ENCODE data around the gene PAPLN. TPM values are rescaled to one million over a fixed set of nuclear protein-coding genes. Genes with fewer than 3 reads are reported as not detected.

Gene PAPLN
- total and polyA plus RNA-seq, 2 experiments from 2014 or later, result 2.8 to 13.2 TPM

DNA sequence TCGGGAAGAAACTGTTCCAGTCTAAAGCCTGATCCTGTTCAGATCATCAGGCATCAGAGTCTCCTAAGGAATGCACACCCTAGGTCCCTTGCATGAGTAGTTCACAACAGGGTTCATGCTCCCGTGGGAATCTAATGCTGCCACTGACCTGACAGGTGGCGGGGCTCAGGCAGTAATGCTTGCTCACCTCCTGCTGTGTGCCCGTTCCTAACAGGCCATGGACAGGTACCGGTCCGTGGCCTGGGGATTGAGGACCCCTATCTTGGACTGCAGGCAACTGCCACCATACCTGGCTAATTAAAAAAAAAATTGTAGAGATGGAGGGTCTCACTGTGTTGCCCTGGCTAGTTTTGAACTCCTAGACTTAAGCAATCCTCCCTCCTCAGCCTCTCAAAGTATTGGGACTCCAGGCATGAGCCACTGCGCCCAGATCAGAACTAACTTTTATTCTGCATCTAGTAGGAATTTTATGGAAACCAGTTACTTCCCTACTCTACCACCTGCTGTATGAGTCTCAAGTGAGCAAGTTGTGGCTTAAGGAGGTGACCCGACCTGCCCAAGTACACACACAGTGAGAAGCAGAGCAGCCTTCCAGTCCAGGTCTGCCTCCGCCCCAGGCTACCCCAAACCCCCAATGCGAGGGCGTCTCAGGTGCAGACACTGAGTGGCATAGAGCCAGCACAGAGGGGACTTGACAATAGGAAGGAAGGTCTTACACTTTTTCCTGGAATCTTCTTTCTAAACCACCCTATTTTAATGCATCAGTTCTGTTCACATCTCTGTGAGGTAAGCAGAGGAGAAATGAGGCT lies 2.5 kb upstream of the PAPLN start:
- DNase-seq (ENCODE audit: low spot score) (no peak), ATAC-seq (peak; percentile 1; the same call in 1 of the 3 replicates)
- H3K9me3 Mint-ChIP-seq, result no peaks in the 10 kb centered on the region; the same call in 2 of the 3 replicates
- Histone ChIP-seq H3K36me3 (ENCODE audit: insufficient read depth) (no peaks in the 10 kb centered on the region), H3K4me3 (peak overlapping the region; percentile 69), H3K4me2 (peak overlapping the region; percentile 96), H3K27me3 (ENCODE audit: insufficient read depth) (peaks cover 43% of the 10 kb centered on the region), H3K9me2 (ENCODE audit: insufficient read depth) (no peaks in the 10 kb centered on the region), H3K4me1 (ENCODE audit: insufficient read depth) (peaks cover 63% of the 10 kb centered on the region), H3K27ac (ENCODE audit: low read depth) (peak overlapping the region; percentile 90), H4K20me1 (replicated peaks; ENCODE audit: insufficient read depth) (0 out of 2 replicates have a peak, but pooled peaks cover 3% of the 10 kb centered on the region), H3K79me2 (replicated peaks; ENCODE audit: insufficient read depth) (no peaks in the 10 kb centered on the region), H3F3A (replicated peaks; ENCODE audit: low read depth) (peaks cover 30% of the 10 kb centered on the region), H2AFZ (peak overlapping the region; percentile 79)
- H3K4me3 Mint-ChIP-seq, result peak overlapping the region; percentile 80
- H3K27ac Mint-ChIP-seq, result peak overlapping the region; percentile 93
- TF ChIP-seq, protein P1, sequence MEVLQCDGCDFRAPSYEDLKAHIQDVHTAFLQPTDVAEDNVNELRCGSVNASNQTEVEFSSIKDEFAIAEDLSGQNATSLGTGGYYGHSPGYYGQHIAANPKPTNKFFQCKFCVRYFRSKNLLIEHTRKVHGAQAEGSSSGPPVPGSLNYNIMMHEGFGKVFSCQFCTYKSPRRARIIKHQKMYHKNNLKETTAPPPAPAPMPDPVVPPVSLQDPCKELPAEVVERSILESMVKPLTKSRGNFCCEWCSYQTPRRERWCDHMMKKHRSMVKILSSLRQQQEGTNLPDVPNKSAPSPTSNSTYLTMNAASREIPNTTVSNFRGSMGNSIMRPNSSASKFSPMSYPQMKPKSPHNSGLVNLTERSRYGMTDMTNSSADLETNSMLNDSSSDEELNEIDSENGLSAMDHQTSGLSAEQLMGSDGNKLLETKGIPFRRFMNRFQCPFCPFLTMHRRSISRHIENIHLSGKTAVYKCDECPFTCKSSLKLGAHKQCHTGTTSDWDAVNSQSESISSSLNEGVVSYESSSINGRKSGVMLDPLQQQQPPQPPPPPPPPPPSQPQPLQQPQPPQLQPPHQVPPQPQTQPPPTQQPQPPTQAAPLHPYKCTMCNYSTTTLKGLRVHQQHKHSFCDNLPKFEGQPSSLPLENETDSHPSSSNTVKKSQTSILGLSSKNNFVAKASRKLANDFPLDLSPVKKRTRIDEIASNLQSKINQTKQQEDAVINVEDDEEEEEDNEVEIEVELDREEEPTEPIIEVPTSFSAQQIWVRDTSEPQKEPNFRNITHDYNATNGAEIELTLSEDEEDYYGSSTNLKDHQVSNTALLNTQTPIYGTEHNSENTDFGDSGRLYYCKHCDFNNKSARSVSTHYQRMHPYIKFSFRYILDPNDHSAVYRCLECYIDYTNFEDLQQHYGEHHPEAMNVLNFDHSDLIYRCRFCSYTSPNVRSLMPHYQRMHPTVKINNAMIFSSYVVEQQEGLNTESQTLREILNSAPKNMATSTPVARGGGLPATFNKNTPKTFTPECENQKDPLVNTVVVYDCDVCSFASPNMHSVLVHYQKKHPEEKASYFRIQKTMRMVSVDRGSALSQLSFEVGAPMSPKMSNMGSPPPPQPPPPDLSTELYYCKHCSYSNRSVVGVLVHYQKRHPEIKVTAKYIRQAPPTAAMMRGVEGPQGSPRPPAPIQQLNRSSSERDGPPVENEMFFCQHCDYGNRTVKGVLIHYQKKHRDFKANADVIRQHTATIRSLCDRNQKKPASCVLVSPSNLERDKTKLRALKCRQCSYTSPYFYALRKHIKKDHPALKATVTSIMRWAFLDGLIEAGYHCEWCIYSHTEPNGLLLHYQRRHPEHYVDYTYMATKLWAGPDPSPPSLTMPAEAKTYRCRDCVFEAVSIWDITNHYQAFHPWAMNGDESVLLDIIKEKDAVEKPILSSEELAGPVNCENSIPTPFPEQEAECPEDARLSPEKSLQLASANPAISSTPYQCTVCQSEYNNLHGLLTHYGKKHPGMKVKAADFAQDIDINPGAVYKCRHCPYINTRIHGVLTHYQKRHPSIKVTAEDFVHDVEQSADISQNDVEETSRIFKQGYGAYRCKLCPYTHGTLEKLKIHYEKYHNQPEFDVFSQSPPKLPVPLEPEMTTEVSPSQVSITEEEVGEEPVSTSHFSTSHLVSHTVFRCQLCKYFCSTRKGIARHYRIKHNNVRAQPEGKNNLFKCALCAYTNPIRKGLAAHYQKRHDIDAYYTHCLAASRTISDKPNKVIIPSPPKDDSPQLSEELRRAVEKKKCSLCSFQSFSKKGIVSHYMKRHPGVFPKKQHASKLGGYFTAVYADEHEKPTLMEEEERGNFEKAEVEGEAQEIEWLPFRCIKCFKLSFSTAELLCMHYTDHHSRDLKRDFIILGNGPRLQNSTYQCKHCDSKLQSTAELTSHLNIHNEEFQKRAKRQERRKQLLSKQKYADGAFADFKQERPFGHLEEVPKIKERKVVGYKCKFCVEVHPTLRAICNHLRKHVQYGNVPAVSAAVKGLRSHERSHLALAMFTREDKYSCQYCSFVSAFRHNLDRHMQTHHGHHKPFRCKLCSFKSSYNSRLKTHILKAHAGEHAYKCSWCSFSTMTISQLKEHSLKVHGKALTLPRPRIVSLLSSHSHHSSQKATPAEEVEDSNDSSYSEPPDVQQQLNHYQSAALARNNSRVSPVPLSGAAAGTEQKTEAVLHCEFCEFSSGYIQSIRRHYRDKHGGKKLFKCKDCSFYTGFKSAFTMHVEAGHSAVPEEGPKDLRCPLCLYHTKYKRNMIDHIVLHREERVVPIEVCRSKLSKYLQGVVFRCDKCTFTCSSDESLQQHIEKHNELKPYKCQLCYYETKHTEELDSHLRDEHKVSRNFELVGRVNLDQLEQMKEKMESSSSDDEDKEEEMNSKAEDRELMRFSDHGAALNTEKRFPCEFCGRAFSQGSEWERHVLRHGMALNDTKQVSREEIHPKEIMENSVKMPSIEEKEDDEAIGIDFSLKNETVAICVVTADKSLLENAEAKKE (CRISPR knock-in tag; IDR thresholded peaks at IDR 0.05), result no peak
- TF ChIP-seq EZH2 (IDR thresholded peaks at IDR 0.05; ENCODE audit: low read depth, unreplicated experiment) (no peak), ZNF331 (CRISPR knock-in tag; IDR thresholded peaks at IDR 0.05; ENCODE audit: low read depth) (no peak), POLR2AphosphoS5 (IDR thresholded peaks at IDR 0.05; ENCODE audit: low read depth) (no peak)
- H3K4me1 Mint-ChIP-seq, result peaks cover 67% of the 10 kb centered on the region
- peaks cover 48% of the 10 kb centered on the region for H3K27me3 Mint-ChIP-seq (ENCODE audit: insufficient read depth, low read depth, poor library complexity)
- H3K36me3 Mint-ChIP-seq (ENCODE audit: low read depth), result no peaks in the 10 kb centered on the region; the same call in 2 of the 3 replicates

Data from GM23338 (cell line).